Osteocyte (in vitro differentiated cells): Measurements from ENCODE around the gene HOXB13. TPM values are rescaled to one million over a fixed set of nuclear protein-coding genes. Genes with fewer than 3 reads are reported as not detected.

ENCODE experiments used
- DNase-seq: peaks from one replicate; pipeline ENCODE4 v3.0.0; 2021; ENCODE audit warnings: mixed read lengths; ENCODE audit not compliant: unreplicated experiment; ENCODE audit errors: extremely low spot score
- H3K27ac Mint-ChIP-seq: one replicate; pipeline ENCODE4 v1.8.0; 2021; ENCODE audit warnings: mild to moderate bottlenecking, mixed read lengths; ENCODE audit not compliant: unreplicated experiment
- H3K27me3 Mint-ChIP-seq: one replicate; pipeline ENCODE4 v1.8.0; 2021; ENCODE audit warnings: mixed read lengths; ENCODE audit not compliant: unreplicated experiment
- H3K36me3 Mint-ChIP-seq: one replicate; pipeline ENCODE4 v1.8.0; 2021; ENCODE audit warnings: mixed read lengths; ENCODE audit not compliant: unreplicated experiment
- H3K4me1 Mint-ChIP-seq: one replicate; pipeline ENCODE4 v1.8.0; 2021; ENCODE audit warnings: mixed read lengths; ENCODE audit not compliant: unreplicated experiment
- H3K4me3 Mint-ChIP-seq: one replicate; pipeline ENCODE4 v1.8.0; 2021; ENCODE audit warnings: mild to moderate bottlenecking, moderate library complexity, mixed read lengths; ENCODE audit not compliant: unreplicated experiment
- H3K9me3 Mint-ChIP-seq: one replicate; pipeline ENCODE4 v1.8.0; 2021; ENCODE audit warnings: mixed read lengths; ENCODE audit not compliant: unreplicated experiment
- CTCF ChIP-seq: fragments of 200-600 bp; sonication (generic); IDR thresholded peaks from 2 replicates; pipeline ENCODE4 v1.5.0; 2021; ENCODE audit warnings: antibody characterized with exemption, mild to moderate bottlenecking, moderate library complexity
- total RNA-seq: library from RNA; stranded (reverse); gene quantifications from 2 replicates; pipeline ENCODE4 v1.2.1, GENCODE V29; 2021

HOXB13 gene
- total RNA-seq, 1 donor from 2014 or later: not detected

- H3K36me3 Mint-ChIP-seq: no peaks in the 10 kb centered on the region
- H3K4me1 Mint-ChIP-seq: no peaks in the 10 kb centered on the region
- peaks cover 91% of the 10 kb centered on the region for H3K27me3 Mint-ChIP-seq
- H3K4me3 Mint-ChIP-seq: no peak overlapping the region
- no peaks in the 10 kb centered on the region for H3K9me3 Mint-ChIP-seq
- DNase-seq: no peak
- no peak overlapping the region for H3K27ac Mint-ChIP-seq
- no peak for TF ChIP-seq CTCF
Observed at GRCh38 chr17:48752399-48753288, 24.1 kb upstream of the HOXB13 start.

- Mint-ChIP-seq H3K27me3 (peaks cover 93% of the 10 kb centered on the region), H3K36me3 (no peaks in the 10 kb centered on the region), H3K9me3 (no peaks in the 10 kb centered on the region), H3K4me3 (no peak overlapping the region), H3K4me1 (no peaks in the 10 kb centered on the region), H3K27ac (no peak overlapping the region)
- no peak for DNase-seq
- TF ChIP-seq CTCF: no peak
Observed at GRCh38 chr17:48751733-48752398, 23.3 kb upstream of the HOXB13 start.

- Mint-ChIP-seq H3K4me3 (no peak overlapping the region), H3K4me1 (no peaks in the 10 kb centered on the region), H3K27me3 (peaks cover 94% of the 10 kb centered on the region), H3K27ac (no peak overlapping the region), H3K9me3 (no peaks in the 10 kb centered on the region), H3K36me3 (no peaks in the 10 kb centered on the region)
- DNase-seq: no peak
- TF ChIP-seq CTCF: no peak
Observed at GRCh38 chr17:48751172-48751571, 22.6 kb upstream of the HOXB13 start.

- no peaks in the 10 kb centered on the region for H3K36me3 Mint-ChIP-seq
- no peak overlapping the region for H3K4me3 Mint-ChIP-seq
- no peak for TF ChIP-seq CTCF
- no peak overlapping the region for H3K27ac Mint-ChIP-seq
- H3K9me3 Mint-ChIP-seq: no peaks in the 10 kb centered on the region
- H3K4me1 Mint-ChIP-seq: no peaks in the 10 kb centered on the region
- no peak for DNase-seq
- peaks cover 95% of the 10 kb centered on the region for H3K27me3 Mint-ChIP-seq
Observed at GRCh38 chr17:48749621-48750553, 21.3 kb upstream of the HOXB13 start.
